ENCODE data around the gene TMEM134. TPM values are rescaled to one million over a fixed set of nuclear protein-coding genes. Genes with fewer than 3 reads are reported as not detected.
"Not testable (repeated sequence)": the region's sequence is repeated elsewhere in the genome, so short reads cannot be mapped to it uniquely, and the experiment has no call there.

TMEM134 gene
- total RNA-seq, 1 experiment from 2014 or later = 7.4 TPM

DNA sequence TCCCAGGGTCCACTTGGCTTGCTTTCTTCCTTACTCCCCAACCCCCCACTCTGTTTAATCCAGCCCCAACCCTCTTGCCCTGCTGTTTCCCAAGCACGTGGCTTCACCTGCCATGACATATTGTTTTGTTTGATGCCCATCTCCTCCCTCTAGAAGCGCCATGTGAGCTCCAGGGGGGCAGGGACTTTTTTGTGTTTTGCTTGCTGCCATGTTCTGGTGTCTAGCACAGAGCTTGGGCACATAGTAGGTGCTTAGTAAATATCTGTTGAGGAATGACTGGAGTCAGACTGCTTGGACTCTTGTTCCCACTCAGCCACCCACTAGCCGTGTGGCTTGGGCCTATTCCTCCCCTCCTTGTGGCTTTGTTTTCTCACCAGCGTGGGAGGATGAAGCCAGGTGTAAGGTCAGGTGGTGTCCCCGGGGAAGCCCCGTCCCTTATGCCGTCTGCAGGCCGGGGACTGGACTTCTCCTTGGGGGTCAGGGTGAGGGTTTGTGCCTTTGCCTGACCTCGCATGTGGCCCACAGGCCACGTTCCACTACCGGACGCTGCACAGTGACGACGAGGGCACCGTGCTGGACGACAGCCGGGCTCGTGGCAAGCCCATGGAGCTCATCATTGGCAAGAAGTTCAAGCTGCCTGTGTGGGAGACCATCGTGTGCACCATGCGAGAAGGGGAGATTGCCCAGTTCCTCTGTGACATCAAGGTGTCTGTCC is 17.6 kb upstream of the TMEM134 start:
- DNase-seq (ENCODE audit: extremely low read depth, low read depth) = no peak

DNA sequence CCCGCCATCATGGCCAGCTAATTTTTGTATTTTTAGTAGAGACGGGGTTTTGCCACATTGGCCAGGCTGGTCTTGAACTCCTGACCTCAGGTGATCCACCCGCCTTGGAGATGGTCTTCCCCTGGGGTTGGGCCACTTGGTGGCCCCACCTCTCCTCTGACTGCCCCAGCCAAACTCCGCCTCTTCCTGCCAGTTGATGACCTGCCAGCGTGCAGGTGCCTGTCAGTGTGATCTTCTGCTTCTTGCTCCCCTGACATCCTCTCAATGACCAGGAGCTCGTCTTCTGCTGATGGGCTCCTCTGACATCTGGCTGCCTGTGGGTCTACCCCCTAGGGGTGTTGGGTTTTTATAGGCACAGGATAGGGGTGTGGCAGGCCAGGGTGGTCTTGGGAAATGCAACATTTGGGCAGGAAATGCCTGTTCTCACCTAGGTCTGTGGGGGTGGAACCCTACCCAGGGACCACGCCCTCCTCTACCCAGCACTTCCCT is 16.9 kb upstream of the TMEM134 start:
- not testable (repeated sequence) for DNase-seq (ENCODE audit: extremely low read depth, low read depth)

DNA sequence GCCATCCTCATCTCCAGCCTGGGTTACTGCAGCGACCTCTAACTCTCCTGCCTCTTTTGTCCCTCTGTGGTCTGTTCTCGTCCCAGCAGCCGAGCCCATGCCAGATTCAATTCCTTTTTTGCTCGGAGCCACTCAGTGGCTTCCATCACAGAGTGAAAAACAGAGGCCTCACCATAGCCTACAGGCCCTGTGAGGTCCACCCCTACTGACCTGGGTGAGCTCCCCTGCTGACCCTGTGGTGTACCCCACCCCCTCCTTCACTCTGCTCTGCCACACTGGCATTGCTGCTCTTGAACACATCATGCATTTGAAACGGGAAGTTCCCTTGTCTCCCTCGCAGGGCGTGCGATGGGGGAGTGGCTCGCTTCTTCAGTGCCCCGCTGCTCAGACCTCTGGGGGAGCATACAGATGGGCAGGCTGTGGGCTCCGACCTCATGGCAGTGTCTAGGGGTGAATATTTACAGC is 15.8 kb upstream of the TMEM134 start:
- no peak for DNase-seq (ENCODE audit: extremely low read depth, low read depth)

DNA sequence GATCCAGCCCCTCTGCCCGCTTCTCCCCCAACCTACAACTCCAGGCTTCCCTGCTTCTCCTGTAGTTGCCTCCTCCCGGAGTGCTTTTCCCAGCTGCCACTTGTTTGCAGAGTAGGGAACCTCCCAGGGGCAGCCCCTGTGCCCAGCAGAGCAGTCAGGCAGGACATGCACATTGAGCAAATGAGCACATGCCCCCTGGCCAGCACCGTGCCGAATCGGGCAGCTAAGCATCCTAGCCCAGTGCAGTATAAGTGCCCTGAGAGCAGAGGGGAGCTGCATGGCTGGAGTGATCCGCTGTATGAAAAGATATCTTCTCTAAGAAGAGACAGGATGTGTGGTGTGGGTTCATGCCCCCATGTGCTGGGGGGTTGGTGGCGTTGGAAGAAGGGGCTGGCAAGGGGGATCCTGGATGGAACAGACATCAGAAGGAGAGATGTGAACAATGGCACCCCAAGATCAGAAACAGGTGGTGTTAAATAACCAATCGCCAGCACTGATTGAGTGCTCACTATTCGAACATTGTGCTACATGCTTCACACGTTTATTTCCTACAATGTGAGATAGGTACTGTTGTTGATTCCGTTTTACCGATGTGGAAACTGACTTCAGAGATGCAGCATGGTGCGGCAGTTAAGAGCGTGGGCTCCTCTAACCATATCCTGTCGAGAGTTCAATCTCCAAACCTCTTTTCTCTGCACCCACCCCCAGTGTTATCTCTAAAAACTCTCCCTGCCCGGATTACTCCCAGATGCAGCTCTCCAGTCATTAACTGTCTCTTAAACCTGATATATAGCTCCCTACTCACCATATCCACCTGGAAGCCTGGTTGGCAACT is 15.0 kb upstream of the TMEM134 start:
- no peak for DNase-seq (ENCODE audit: extremely low read depth, low read depth)

DNA sequence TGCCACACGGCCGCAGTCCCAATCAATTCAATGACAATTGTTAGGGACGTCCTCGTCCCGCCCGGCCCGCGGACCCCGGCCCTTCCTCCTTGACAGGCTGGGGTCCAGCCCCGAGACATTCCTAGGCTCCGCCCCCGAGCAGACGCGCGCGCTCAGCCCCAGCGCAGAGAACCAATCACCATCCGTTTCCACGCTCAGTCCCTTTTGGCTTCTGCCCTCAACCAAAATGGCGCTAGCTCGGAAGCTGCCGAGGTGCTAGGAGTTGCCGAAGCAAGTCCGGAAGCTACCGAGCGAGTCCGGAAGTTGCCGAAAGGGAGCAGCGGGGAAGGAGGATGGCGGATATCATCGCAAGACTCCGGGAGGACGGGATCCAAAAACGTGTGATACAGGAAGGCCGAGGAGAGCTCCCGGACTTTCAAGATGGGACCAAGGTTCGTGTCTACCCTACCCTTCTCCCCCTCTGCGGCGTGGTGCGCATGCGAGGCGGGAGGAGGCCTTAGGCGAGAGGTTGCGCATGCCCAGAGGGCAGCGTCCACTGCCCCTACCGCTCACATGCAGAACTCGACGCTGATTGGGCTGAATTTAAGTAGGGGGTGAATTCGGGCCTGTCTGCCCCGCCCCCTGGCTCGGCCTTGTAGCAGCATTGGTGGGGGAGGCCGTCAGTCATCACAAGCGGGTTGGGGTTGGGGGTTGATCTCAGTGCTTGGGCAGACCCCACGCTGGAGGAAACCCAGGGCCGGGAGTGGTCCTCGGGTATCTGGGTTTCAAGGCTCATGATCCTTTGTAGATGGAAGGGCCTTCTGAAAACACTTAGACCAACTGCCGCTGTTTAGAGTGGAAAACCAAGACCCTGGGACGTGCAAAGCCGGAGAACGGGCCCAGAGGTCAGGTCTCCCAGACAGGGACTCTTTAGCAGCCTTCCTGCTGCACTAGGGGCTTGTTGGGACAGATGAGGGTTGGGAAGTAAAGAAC is 14.1 kb upstream of the TMEM134 start, which contains the start of gene AIP:
Gene AIP, plus strand, starts transcription at position 200 of the 972 bp plus-strand sequence. Its CDS starts 133 bp downstream, at position 333.
- DNase-seq (ENCODE audit: extremely low read depth, low read depth) = peak; percentile 96

DNA sequence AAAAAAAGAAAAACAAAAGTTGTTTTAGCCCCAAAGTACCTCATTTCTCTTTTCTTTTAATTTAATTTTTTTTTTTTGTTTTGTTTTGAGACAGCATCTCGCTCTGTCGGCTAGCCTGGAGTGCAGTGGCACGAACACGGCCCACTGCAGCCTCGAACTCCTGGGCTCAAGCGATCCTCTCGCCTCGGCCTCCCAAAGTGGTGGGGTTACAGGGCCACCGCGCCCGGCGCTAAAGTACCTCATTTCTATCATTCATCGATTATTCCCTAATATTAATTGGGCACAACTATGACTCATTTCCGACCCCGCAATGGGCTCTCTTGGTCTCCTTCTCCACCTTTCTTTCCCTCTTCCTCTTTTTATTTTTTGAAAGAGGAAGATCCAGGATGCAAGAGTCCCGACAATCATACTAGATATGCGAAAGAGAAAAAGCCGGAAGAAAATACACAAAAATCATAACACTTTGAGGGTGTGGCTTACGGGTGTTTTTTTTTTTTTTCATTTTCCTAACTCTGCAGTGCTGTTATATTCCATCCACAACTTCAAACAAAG is 13.3 kb upstream of the TMEM134 start:
- no peak for DNase-seq (ENCODE audit: extremely low read depth, low read depth)

DNA sequence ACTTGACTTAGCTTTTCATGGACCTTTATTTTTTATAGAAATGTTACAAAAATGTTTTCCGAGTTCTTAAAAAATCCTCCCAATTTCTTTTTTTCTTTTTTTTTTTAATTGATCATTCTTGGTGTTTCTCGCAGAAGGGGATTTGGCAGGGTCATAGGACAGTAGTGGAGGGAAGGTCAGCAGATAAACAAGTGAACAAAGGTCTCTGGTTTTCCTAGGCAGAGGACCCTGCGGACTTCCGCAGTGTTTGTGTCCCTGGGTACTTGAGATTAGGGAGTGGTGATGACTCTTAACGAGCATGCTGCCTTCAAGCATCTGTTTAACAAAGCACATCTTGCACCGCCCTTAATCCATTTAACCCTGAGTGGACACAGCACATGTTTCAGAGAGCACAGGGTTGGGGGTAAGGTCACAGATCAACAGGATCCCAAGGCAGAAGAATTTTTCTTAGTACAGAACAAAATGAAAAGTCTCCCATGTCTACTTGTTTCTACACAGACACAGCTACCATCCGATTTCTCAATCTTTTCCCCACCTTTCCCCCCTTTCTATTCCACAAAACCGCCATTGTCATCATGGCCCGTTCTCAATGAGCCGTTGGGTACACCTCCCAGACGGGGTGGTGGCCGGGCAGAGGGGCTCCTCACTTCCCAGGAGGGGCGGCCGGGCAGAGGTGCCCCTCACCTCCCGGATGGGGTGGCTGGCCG is 8.4 kb upstream of the TMEM134 start:
- DNase-seq (ENCODE audit: extremely low read depth, low read depth) = not testable (repeated sequence)

DNA sequence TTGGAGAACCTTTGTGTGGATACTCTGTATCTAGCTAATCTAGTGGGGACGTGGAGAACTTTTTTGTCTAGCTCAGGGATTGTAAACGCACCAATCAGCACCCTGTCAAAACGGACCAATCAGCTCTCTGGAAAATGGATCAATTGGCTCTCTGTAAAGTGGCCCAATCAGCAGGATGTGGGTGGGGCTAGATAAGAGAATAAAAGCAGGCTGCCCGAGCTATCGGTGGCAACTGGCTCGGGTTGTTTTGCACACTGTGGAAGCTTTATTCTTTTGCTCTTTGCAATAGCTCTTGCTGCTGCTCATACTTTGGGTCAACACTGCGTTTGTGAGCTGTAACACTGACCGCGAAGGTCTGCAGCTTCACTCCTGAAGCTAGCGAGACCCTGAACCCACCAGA is 7.6 kb upstream of the TMEM134 start:
- DNase-seq (ENCODE audit: extremely low read depth, low read depth) = not testable (repeated sequence)

DNA sequence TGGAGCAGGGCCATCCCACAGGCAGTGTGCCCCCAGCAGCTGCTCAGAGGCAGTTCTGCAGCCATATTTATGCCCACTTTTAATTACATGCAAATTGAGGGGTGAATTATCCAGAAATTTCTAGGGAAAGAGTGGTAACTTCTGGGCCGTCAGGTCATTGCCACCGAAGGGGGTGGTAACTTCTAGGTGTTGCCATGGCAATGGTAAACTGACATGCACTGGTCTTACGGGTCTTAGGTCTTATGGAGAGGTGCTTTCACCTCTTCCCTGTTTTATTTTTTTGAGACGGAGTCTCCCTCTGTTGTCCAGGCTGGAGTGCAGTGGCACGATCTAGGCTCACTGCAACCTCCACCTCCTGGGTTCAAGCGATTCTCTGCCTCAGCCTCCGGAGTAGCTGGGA is 3.8 kb upstream of the TMEM134 start:
- no peak for DNase-seq (ENCODE audit: extremely low read depth, low read depth)

DNA sequence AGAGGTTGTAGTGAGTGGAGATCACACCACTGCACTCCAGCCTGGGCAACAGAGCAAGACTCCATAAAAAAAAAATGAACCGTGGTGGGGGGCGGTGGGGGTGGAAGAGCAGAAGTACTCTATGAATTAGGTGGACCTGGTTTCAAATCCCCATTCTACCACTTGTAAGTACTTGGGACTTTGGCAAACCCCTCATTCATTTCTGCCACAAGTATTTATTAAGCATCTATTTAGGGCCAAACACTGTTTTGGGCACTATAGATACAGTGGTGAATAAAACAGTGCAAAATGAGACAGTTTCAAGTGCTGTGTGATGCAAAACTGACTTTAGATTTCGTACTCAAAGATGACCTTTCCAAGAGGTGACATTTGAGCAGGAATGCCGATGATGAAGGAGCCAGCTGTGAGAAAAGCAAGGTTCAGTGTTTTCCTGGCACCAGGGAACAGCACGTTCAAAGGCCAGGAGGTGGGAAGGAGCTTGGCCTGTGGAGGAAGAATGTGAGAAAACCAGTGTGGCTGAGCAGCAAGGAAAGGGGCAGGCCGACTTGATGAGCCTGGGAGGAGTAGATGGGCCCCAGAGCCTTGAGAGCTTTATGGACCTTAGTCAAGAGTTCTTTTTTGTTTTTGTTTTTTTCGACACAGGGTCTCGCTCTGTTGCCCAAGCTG is 1.4 kb upstream of the TMEM134 start:
- no peak for DNase-seq (ENCODE audit: extremely low read depth, low read depth)

DNA sequence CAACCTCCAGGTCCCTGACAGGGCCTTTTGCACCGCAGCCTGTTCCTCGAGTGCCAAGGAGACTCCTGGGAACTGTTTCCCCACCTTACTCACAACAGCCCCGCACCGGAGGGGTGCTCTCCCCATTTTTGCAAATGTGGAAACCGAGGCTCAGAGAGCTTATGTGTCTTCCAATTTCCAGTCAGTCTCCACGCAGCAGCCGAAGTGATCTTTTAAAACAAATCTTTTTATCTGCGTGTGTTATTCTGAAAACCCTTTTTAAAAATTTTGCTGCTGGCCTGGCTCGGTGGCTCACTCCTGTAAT is 409 bp upstream of the TMEM134 start:
- DNase-seq (ENCODE audit: extremely low read depth, low read depth) = no peak

DNA sequence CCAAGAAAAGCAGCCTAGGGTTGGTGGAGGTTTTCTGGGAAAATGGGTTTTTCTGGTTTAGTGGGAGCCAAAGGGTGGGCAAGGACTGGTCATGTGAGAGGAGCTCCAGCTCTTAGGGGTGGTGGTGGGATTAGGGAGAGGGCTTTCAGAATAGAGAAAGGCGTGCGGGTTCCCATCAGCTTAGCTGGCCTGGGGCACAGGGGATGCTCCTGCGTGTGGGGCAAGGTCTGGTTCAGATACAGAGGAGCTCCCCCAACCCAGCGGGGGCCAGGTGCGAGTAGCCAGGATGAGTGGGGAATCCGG is 644 bp downstream of the TMEM134 start:
- DNase-seq (ENCODE audit: extremely low read depth, low read depth) = no peak

DNA sequence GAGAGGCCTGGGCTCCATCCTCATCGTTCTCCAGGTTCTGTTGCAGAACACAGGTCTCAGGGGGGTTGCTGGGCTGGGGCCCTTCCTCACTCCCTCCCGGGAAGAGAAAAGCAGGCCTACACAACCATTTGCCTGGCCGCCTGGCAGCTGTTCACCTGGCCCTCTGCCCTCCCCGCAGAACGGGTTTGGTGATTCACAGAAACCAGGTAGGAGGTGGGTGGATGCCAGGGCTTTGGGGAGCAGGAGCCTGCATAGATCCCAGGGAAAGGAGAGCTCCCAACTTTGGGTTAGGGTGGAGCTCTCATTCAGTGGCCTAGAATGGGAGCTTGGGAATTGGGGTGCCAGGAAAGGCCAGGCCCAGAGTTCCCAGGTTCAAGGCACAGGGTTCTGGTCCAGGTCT is 995 bp downstream of the TMEM134 start:
- no peak for DNase-seq (ENCODE audit: extremely low read depth, low read depth)

DNA sequence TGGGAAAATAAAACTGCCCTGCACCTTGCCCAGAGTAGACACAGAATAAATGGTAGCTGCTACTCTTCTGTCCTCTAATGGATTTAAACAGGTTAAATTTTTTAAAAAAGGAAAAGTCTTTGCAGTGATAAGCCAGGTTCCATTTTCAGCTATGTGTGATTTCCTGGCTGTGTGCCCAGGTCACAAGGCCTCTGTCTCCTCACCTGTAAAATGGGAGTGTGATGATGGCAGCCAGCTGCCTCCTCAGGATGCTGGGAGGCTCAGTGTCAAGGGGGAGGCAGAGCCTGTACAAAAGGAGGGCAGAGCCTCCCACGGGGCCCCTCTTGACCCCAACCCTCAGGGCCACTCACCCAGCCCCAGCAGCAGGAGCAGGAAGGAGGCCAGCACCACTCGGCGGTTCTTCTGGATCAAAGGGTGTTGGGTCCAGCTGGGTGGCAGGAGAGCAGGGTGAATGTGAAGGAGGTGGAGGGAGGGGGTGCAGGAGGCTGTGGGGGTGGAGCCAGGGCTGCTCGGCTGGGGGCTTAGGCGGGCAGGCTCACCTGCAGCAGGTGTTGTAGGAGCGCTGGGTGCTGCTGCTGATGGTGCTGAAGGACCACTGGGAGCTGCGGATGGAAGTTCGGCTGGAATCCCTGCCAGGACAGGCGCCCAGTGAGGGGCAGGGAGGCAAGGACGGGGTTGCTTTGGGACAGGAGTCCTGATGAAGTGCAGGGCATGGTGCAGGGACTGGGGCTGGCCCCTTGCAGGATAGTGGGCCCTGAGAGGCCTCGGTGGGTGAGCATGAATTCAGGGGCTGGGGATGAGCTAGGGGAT is 1.9 kb downstream of the TMEM134 start:
- DNase-seq (ENCODE audit: extremely low read depth, low read depth) = no peak

DNA sequence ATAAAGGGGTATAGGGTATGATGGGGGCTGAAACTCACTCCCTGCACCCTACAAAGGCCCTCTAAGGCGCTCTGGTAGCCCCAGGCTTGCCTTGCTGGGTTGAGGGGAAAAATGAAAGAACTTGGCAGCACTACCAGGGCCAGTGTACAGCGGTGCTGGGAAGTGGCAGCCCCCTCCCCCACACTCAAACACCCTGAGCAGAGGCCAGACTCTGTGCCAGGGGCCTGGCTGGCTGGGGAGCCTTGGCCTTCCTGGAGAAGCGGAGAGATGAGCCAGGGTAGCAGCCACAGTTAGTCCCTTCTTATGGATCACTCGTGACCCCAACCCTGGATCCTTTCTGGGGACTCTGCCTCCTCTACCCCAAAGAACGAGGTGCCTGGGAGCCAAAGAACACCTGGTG is 2.7 kb downstream of the TMEM134 start:
- DNase-seq (ENCODE audit: extremely low read depth, low read depth) = no peak

DNA sequence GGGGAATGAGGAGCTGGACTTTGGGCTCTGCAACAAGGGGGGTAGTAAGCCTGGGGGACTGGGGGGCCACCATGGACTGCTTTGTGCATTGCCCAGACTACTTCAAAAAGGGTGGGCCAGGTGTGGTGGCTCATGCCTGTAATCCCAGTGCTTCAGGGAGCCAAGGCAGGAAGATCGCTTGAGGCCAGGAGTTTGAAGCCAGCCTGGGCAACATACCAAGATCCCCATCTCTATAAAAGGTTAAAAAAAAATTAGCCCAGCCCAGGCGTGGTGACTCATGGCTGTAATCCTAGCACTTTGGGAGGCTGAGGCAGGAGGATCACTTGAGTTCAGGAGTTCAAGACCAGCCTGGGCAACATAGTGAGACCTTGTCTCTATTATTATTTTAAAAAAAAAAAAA is 3.5 kb downstream of the TMEM134 start:
- not testable (repeated sequence) for DNase-seq (ENCODE audit: extremely low read depth, low read depth)

DNA sequence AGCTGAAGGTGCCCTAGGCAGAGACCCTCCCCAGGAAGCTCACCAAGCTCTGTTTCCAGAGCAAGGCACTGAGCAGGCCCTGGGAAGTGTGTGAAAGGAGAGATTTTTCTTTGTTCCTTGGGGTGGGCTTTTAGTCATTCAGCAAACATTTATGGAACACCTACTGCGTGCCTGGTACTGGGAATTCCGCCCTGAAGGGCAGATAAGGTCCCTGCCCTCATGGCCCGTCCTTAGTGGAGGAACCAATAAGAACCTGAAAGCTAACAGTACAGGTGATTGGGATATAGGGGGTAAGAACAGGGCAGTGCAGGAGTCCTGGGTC is 3.9 kb downstream of the TMEM134 start:
- DNase-seq (ENCODE audit: extremely low read depth, low read depth) = no peak

DNA sequence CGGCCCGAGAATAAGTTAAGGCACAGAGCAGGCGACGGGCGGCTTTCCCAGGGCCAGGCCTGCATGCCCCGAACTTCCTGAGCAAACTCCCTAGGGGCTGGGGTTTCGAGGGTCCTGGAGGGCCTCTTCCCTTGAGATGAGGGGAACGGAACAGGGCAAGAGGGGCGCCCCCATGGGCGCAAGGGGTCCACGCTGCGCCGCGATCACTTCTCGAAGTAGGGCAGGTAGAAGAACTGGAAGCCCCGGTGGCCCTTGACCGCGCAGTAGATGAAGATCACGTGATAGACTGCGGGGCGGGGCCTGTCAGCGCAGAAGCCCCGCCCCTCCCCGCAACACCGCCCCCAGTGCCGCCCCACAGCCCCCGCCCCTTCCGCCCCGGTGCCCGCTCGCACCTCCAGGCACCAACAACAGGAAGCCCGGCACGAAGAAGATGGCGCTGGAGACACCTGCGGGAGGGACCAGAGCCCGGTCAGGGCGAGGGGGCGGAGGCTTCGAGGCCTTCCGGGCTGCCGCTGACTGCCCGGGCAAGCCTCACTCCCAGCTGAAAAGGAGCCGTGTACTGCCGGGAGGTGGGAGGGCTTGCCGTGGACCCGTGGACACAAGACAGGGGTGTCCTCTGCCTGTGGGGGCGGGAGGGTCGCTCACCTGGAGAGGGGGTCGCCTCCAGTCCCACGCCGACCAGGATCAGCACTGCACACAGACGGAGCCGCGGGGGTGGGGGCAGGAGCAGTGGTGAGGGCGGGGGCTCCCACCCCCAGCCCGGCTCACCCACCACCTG is 4.5 kb downstream of the TMEM134 start:
- peak; percentile 75 for DNase-seq (ENCODE audit: extremely low read depth, low read depth)
